Measurements from ENCODE around the gene PSMB9.

- TF ChIP-seq EP300 (IDR thresholded peaks at IDR 0.05) = no peak
- TF ChIP-seq POLR2A (IDR thresholded peaks at IDR 0.05) = no peak
- TF ChIP-seq POLR2AphosphoS5 (IDR thresholded peaks at IDR 0.05) = no peak
- TF ChIP-seq, protein P1, sequence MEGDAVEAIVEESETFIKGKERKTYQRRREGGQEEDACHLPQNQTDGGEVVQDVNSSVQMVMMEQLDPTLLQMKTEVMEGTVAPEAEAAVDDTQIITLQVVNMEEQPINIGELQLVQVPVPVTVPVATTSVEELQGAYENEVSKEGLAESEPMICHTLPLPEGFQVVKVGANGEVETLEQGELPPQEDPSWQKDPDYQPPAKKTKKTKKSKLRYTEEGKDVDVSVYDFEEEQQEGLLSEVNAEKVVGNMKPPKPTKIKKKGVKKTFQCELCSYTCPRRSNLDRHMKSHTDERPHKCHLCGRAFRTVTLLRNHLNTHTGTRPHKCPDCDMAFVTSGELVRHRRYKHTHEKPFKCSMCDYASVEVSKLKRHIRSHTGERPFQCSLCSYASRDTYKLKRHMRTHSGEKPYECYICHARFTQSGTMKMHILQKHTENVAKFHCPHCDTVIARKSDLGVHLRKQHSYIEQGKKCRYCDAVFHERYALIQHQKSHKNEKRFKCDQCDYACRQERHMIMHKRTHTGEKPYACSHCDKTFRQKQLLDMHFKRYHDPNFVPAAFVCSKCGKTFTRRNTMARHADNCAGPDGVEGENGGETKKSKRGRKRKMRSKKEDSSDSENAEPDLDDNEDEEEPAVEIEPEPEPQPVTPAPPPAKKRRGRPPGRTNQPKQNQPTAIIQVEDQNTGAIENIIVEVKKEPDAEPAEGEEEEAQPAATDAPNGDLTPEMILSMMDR (IDR thresholded peaks at IDR 0.05) = no peak
These were observed 11.9 kb upstream of the PSMB9 start for GRCh38 chr6:32842021-32842650.

Measured in sigmoid colon (tissue), 4 donors.